Measurements from ENCODE around the gene TTC28.
"Not testable (repeated sequence)": the region's sequence is repeated elsewhere in the genome, so short reads cannot be mapped to it uniquely, and the experiment has no call there.

Gene TTC28

GRCh38 chr22:28604966-28605761 lies 74.5 kb downstream of the TTC28 start:
- no peak for DNase-seq (ENCODE audit: low spot score)

- no peak for DNase-seq (ENCODE audit: low spot score)
Measured at GRCh38 chr22:28601915-28602314, 77.7 kb downstream of the TTC28 start.

- DNase-seq (ENCODE audit: low spot score), result peak; percentile 80
Measured at GRCh38 chr22:28600546-28601143, 79.0 kb downstream of the TTC28 start.

GRCh38 chr22:28599693-28600092 lies 79.9 kb downstream of the TTC28 start:
- DNase-seq (ENCODE audit: low spot score), result no peak

- no peak for DNase-seq (ENCODE audit: low spot score)
Measured at GRCh38 chr22:28597665-28598064, 82.0 kb downstream of the TTC28 start.

- DNase-seq (ENCODE audit: low spot score), result peak; percentile 94
Measured at GRCh38 chr22:28594797-28595462, 84.7 kb downstream of the TTC28 start.

- no peak for DNase-seq (ENCODE audit: low spot score)
Measured at GRCh38 chr22:28594076-28594796, 85.4 kb downstream of the TTC28 start.

- no peak for DNase-seq (ENCODE audit: low spot score)
Measured at GRCh38 chr22:28593299-28593698, 86.3 kb downstream of the TTC28 start.

GRCh38 chr22:28589102-28589750 lies 90.4 kb downstream of the TTC28 start:
- DNase-seq (ENCODE audit: low spot score), result no peak

GRCh38 chr22:28585324-28585723 lies 94.3 kb downstream of the TTC28 start:
- DNase-seq (ENCODE audit: low spot score), result no peak

GRCh38 chr22:28582806-28583205 lies 96.8 kb downstream of the TTC28 start:
- DNase-seq (ENCODE audit: low spot score), result no peak

GRCh38 chr22:28581016-28581415 lies 98.6 kb downstream of the TTC28 start:
- no peak for DNase-seq (ENCODE audit: low spot score)

- DNase-seq (ENCODE audit: low spot score), result no peak
Measured at GRCh38 chr22:28576162-28576561, 103.5 kb downstream of the TTC28 start.

- no peak for DNase-seq (ENCODE audit: low spot score)
Measured at GRCh38 chr22:28574159-28574788, 105.4 kb downstream of the TTC28 start.

- DNase-seq (ENCODE audit: low spot score), result no peak
Measured at GRCh38 chr22:28570696-28571373, 108.8 kb downstream of the TTC28 start.

- DNase-seq (ENCODE audit: low spot score), result not testable (repeated sequence)
Measured at GRCh38 chr22:28568974-28569373, 110.7 kb downstream of the TTC28 start.

- DNase-seq (ENCODE audit: low spot score), result no peak
Measured at GRCh38 chr22:28568099-28568498, 111.5 kb downstream of the TTC28 start.

- not testable (repeated sequence) for DNase-seq (ENCODE audit: low spot score)
Measured at GRCh38 chr22:28566920-28567499, 112.6 kb downstream of the TTC28 start.

GRCh38 chr22:28563636-28564035 lies 116.0 kb downstream of the TTC28 start:
- no peak for DNase-seq (ENCODE audit: low spot score)

- no peak for DNase-seq (ENCODE audit: low spot score)
Measured at GRCh38 chr22:28562324-28562723, 117.3 kb downstream of the TTC28 start.

- DNase-seq (ENCODE audit: low spot score), result not testable (repeated sequence)
Measured at GRCh38 chr22:28560743-28561101, 118.9 kb downstream of the TTC28 start.

Data from pons (tissue), 1 donor.